ENCODE data around the gene MFF.

- no peak for TF ChIP-seq CTCF (IDR thresholded peaks at IDR 0.05; ENCODE audit: low read depth, low read length)
- no peak for TF ChIP-seq EZH2phosphoT487 (IDR thresholded peaks at IDR 0.05; ENCODE audit: low read depth)
These were observed 72.5 kb downstream of the MFF start for GRCh38 chr2:227397562-227397961.

Measured in OCI-LY3 (cell line).